Transverse colon (tissue), 4 donors: ENCODE data around the gene PAX5. TPM values are rescaled to one million over a fixed set of nuclear protein-coding genes. Genes with fewer than 3 reads are reported as not detected.

ENCODE experiments used
- DNase-seq: peaks from one replicate; pipeline ENCODE4 v3.0.0-alpha.2; 2019
- H3K27ac ChIP-seq, 4 donors: fragments of 200-600 bp; sonication (generic); 2 replicates each; pipeline ENCODE4 v1.5.1; 2016 to 2018; ENCODE audit warnings: inconsistent platforms in 4 of 4
- H3K27me3 ChIP-seq: fragments of 200-600 bp; sonication (generic); 2 replicates; pipeline ENCODE4 v1.5.1; 2017; ENCODE audit warnings: inconsistent platforms
- H3K36me3 ChIP-seq, 4 donors: fragments of 200-600 bp; sonication (generic); 2 replicates each; pipeline ENCODE4 v1.5.1; 2017 to 2019; ENCODE audit warnings: inconsistent platforms in 4 of 4
- H3K4me1 ChIP-seq, 4 donors: fragments of 200-600 bp; sonication (generic); 2 replicates each; pipeline ENCODE4 v1.5.1; 2017 to 2020; ENCODE audit warnings: inconsistent platforms in 4 of 4
- H3K4me3 ChIP-seq, 4 donors: fragments of 200-600 bp; sonication (generic); 1 replicate in 1 of 4; 2 replicates in 3 of 4; pipeline versions ENCODE4 v1.5.1 to v1.6.1; 2017 to 2019; ENCODE audit warnings: inconsistent platforms in 4 of 4
- H3K9me3 ChIP-seq, 2 donors: fragments of 200-600 bp; sonication (generic); 2 replicates each; pipeline ENCODE4 v1.5.1; 2017 to 2019; ENCODE audit warnings: inconsistent platforms in 2 of 2
- EP300 ChIP-seq: sonication (generic); formaldehyde crosslinking; IDR thresholded peaks from one replicate; pipeline ENCODE4 v1.6.1; 2017; ENCODE audit warnings: antibody characterized with exemption, low read depth
- POLR2A ChIP-seq: fragments of 450-650 bp; IDR thresholded peaks from one replicate; pipeline ENCODE4 v1.6.1; 2016; ENCODE audit warnings: antibody characterized with exemption, mild to moderate bottlenecking, moderate library complexity
- POLR2AphosphoS5 ChIP-seq, 3 donors: sonication (generic); formaldehyde crosslinking; IDR thresholded peaks; one replicate each; pipeline ENCODE4 v1.6.1; 2016; ENCODE audit warnings: antibody characterized with exemption in 3 of 3
- WGBS, 2 donors: methylation state at CpG; one replicate each; pipeline ENCODE4 v1.1.5; 2018; ENCODE audit warnings: low coverage in 1 of 2; 5-methylcytosine and 5-hydroxymethylcytosine counted together
- in situ Hi-C, 4 donors: fragments of 200-750 bp; cut with MboI; loops; one replicate each; pipeline versions ENCODE4 v1.15.0 to v1.15.1; 2017; ENCODE audit warnings: low sequenced_read_pairs in 3 of 4, low pct_ligation_motif_present in 1 of 4, low pct_unique_long_range_greater_than_20kb in 1 of 4
- intact Hi-C: fragments of 100-400 bp; cut with DNase I; formaldehyde crosslinking; loops from one replicate; pipeline ENCODE4 v1.15.1; 2023; ENCODE audit warnings: low total_unique reads
- total RNA-seq, 4 donors: library from RNA; depleted of rRNA; stranded (reverse); fragments of >200 nt; gene quantifications; one replicate each; pipeline ENCODE4 v1.1.0, GENCODE V29; 2016
- TF ChIP-seq, protein P1 (sequence below), 5 experiments: fragments of 200-600 bp in 3 of 5; fragments of 450-650 bp in 2 of 5; sonication (generic) in 3 of 5; IDR thresholded peaks; 1 replicate in 2 of 5; 2 replicates in 3 of 5; pipeline ENCODE4 v1.5.1; 2016 to 2017; ENCODE audit warnings: antibody characterized with exemption in 5 of 5, inconsistent platforms in 3 of 5, mild to moderate bottlenecking in 2 of 5, moderate library complexity in 1 of 5

Gene PAX5
- total RNA-seq, 4 donors from 2014 or later: 2.4 to 3.7 TPM; not detected in 2

GRCh38 chr9:36946653-36947052 lies 87.4 kb downstream of the PAX5 start:
- in situ Hi-C loops (no loop called here), intact Hi-C loops (no loop called here)
- no peaks in the 10 kb centered on the region for H3K36me3 ChIP-seq
- H3K9me3 ChIP-seq: no peaks in the 10 kb centered on the region
- no peak for DNase-seq
- no peak overlapping the region for H3K4me3 ChIP-seq
- no peak for TF ChIP-seq POLR2AphosphoS5 (IDR thresholded peaks at IDR 0.05)
- no peak for TF ChIP-seq POLR2A
- TF ChIP-seq, protein P1, sequence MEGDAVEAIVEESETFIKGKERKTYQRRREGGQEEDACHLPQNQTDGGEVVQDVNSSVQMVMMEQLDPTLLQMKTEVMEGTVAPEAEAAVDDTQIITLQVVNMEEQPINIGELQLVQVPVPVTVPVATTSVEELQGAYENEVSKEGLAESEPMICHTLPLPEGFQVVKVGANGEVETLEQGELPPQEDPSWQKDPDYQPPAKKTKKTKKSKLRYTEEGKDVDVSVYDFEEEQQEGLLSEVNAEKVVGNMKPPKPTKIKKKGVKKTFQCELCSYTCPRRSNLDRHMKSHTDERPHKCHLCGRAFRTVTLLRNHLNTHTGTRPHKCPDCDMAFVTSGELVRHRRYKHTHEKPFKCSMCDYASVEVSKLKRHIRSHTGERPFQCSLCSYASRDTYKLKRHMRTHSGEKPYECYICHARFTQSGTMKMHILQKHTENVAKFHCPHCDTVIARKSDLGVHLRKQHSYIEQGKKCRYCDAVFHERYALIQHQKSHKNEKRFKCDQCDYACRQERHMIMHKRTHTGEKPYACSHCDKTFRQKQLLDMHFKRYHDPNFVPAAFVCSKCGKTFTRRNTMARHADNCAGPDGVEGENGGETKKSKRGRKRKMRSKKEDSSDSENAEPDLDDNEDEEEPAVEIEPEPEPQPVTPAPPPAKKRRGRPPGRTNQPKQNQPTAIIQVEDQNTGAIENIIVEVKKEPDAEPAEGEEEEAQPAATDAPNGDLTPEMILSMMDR (IDR thresholded peaks at IDR 0.05): no peak
- TF ChIP-seq EP300: no peak
- no peaks in the 10 kb centered on the region for H3K4me1 ChIP-seq
- WGBS, 2 donors: 67 to 100% methylated on average over 3 to 5 of the region's 5 CpGs
- peaks cover 22% of the 10 kb centered on the region for H3K27me3 ChIP-seq
- H3K27ac ChIP-seq: no peak overlapping the region

GRCh38 chr9:36945999-36946398 lies 88.1 kb downstream of the PAX5 start:
- Histone ChIP-seq H3K9me3 (no peaks in the 10 kb centered on the region), H3K36me3 (no peaks in the 10 kb centered on the region)
- in situ Hi-C loops: no loop called here

DNA sequence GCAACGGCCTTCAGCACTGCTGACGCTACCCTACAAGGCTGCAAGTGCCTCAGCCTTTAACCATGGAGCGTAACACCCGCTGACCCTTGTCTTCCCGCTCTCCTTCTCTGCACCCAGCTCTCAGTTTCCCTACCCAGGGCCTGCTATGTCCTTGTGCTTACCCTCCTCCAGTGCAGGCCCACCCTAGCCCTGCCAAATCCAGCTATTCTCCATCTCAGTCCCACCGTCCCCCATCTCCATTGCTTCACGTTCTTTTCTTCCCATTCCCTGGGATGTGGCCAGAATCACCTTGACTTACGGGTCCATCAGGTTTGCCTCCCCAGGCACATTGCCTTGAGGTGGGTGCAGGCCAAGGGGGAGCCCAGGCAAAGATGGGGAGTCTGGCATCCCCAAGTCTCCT lies 91.2 kb downstream of the PAX5 start:
- DNase-seq: no peak
- Histone ChIP-seq H3K4me1 (no peaks in the 10 kb centered on the region), H3K36me3 (no peaks in the 10 kb centered on the region), H3K4me3 (no peak overlapping the region), H3K27me3 (peaks cover 22% of the 10 kb centered on the region), H3K9me3 (no peaks in the 10 kb centered on the region), H3K27ac (no peak overlapping the region)
- intact Hi-C loops: no loop called here
- in situ Hi-C loops: no loop called here
- TF ChIP-seq POLR2AphosphoS5 (IDR thresholded peaks at IDR 0.05): no peak
- 89 to 96% methylated on average over 5 to 8 of the region's 8 CpGs for WGBS, 2 donors

More at GRCh38 chr9:36945999-36946398, 88.1 kb downstream of the PAX5 start:
- no peak overlapping the region for H3K4me3 ChIP-seq
- no peak for DNase-seq
- peaks cover 16% of the 10 kb centered on the region for H3K27me3 ChIP-seq
- H3K27ac ChIP-seq: no peak overlapping the region
- no peaks in the 10 kb centered on the region for H3K4me1 ChIP-seq
- 79 to 88% methylated on average over 3 to 14 of the region's 14 CpGs for WGBS, 2 donors
- TF ChIP-seq POLR2A: no peak
- no peak for TF ChIP-seq POLR2AphosphoS5 (IDR thresholded peaks at IDR 0.05)
- TF ChIP-seq EP300: no peak
- TF ChIP-seq, protein P1 (IDR thresholded peaks at IDR 0.05): no peak
- intact Hi-C loops: no loop called here

DNA sequence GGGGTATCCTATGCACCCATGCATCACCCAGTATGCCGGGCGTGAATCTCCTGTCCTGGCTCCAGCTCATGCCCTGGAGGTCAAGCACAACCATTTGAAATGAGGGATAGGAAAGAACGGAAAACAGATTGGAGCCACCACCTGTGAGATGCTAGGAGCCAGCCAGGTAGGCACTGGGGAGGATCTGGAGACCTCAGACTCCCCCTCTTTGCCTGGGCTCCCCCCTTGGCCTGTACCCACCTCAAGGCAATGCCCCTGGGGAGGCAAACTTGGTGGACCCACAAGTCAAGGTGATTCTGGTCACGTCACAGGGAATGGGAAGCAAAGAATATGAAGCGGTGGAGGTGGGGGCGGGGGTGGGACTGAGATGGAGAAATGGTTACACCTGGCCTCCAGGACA lies 92.6 kb downstream of the PAX5 start:
- H3K27me3 ChIP-seq: peaks cover 20% of the 10 kb centered on the region
- H3K9me3 ChIP-seq: no peaks in the 10 kb centered on the region
- TF ChIP-seq, protein P1 (IDR thresholded peaks at IDR 0.05): no peak
- TF ChIP-seq POLR2AphosphoS5 (IDR thresholded peaks at IDR 0.05): no peak
- no peak for TF ChIP-seq EP300
- no peak for TF ChIP-seq POLR2A
- H3K27ac ChIP-seq: no peak overlapping the region
- intact Hi-C loops: no loop called here
- no peak for DNase-seq
- H3K4me1 ChIP-seq: no peaks in the 10 kb centered on the region
- in situ Hi-C loops: no loop called here
- no peak overlapping the region for H3K4me3 ChIP-seq
- 82 to 91% methylated on average over 3 to 6 of the region's 6 CpGs for WGBS, 2 donors
- H3K36me3 ChIP-seq: no peaks in the 10 kb centered on the region

DNA sequence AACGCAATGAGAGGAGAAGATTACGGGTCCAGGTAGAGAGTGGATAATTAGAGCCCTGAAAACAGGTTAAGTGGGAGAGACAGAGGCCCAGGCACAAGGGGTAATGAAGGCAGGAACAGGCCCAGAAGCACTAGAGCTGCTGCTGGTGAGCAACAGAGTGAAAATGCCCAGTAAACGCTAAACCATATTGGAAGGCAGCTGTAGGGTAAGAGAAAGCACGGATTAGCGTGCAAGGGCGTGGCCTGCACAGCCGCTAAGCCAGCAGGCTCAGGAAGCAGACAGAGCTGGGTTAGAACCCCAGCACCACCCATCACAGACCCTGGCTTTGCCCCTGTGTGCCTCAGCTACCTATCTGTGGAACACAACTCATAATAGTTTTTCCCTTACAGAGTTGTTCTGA lies 93.2 kb downstream of the PAX5 start:
- Histone ChIP-seq H3K36me3 (no peaks in the 10 kb centered on the region), H3K4me3 (no peak overlapping the region), H3K4me1 (no peaks in the 10 kb centered on the region), H3K27me3 (peaks cover 20% of the 10 kb centered on the region), H3K9me3 (no peaks in the 10 kb centered on the region), H3K27ac (no peak overlapping the region)
- DNase-seq: no peak
- TF ChIP-seq, protein P1 (IDR thresholded peaks at IDR 0.05): no peak
- TF ChIP-seq POLR2A: no peak
- no peak for TF ChIP-seq EP300
- TF ChIP-seq POLR2AphosphoS5 (IDR thresholded peaks at IDR 0.05): no peak
- in situ Hi-C loops: no loop called here
- 66 to 77% methylated on average over 5 to 7 of the region's 7 CpGs for WGBS, 2 donors
- intact Hi-C loops: no loop called here
